Type B pancreatic cell (in vitro differentiated cells): ENCODE data around the gene NAGS. TPM values are rescaled to one million over a fixed set of nuclear protein-coding genes. Genes with fewer than 3 reads are reported as not detected.

ENCODE experiments used
- DNase-seq: peaks from one replicate; pipeline ENCODE4 v3.0.0; 2021; ENCODE audit warnings: mixed read lengths; ENCODE audit not compliant: unreplicated experiment; ENCODE audit errors: extremely low spot score
- H3K27ac Mint-ChIP-seq: 2 replicates; pipeline ENCODE4 v1.8.0; 2021; ENCODE audit warnings: mild to moderate bottlenecking, mixed read lengths
- H3K27me3 Mint-ChIP-seq: 2 replicates; pipeline ENCODE4 v1.8.0; 2021; ENCODE audit warnings: mixed read lengths
- H3K36me3 Mint-ChIP-seq: 2 replicates; pipeline ENCODE4 v1.8.0; 2021; ENCODE audit warnings: mixed read lengths
- H3K4me1 Mint-ChIP-seq: one replicate; pipeline ENCODE4 v1.8.0; 2021; ENCODE audit warnings: mixed read lengths; ENCODE audit not compliant: unreplicated experiment
- H3K4me3 Mint-ChIP-seq: 2 replicates; pipeline ENCODE4 v1.8.0; 2021; ENCODE audit warnings: mild to moderate bottlenecking, mixed read lengths
- H3K9me3 Mint-ChIP-seq: 2 replicates; pipeline ENCODE4 v1.8.0; 2021; ENCODE audit warnings: mixed read lengths
- total RNA-seq: library from RNA; stranded (reverse); gene quantifications from 2 replicates; pipeline ENCODE4 v1.2.1, GENCODE V29; 2021; ENCODE audit warnings: low replicate concordance
- TF ChIP-seq, protein P1 (sequence below): fragments of 200-600 bp; sonication (generic); conservative IDR thresholded peaks from 2 replicates; pipeline ENCODE4 v1.5.0; 2021; ENCODE audit warnings: antibody characterized with exemption, mild to moderate bottlenecking

The NAGS gene
- total RNA-seq, 1 donor from 2014 or later = 2.1 TPM

- Mint-ChIP-seq H3K36me3 (no peaks in the 10 kb centered on the region), H3K27ac (no peak overlapping the region), H3K4me3 (no peak overlapping the region), H3K27me3 (peaks cover 69% of the 10 kb centered on the region), H3K9me3 (no peaks in the 10 kb centered on the region), H3K4me1 (no peaks in the 10 kb centered on the region)
- TF ChIP-seq, protein P1, sequence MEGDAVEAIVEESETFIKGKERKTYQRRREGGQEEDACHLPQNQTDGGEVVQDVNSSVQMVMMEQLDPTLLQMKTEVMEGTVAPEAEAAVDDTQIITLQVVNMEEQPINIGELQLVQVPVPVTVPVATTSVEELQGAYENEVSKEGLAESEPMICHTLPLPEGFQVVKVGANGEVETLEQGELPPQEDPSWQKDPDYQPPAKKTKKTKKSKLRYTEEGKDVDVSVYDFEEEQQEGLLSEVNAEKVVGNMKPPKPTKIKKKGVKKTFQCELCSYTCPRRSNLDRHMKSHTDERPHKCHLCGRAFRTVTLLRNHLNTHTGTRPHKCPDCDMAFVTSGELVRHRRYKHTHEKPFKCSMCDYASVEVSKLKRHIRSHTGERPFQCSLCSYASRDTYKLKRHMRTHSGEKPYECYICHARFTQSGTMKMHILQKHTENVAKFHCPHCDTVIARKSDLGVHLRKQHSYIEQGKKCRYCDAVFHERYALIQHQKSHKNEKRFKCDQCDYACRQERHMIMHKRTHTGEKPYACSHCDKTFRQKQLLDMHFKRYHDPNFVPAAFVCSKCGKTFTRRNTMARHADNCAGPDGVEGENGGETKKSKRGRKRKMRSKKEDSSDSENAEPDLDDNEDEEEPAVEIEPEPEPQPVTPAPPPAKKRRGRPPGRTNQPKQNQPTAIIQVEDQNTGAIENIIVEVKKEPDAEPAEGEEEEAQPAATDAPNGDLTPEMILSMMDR = no peak
- DNase-seq = no peak
These were observed 18.0 kb upstream of the NAGS start for GRCh38 chr17:43986225-43986981.

GRCh38 chr17:43987131-43988021, 17.0 kb upstream of the NAGS start:
- no peak for DNase-seq
- no peaks in the 10 kb centered on the region for H3K9me3 Mint-ChIP-seq
- no peak overlapping the region for H3K27ac Mint-ChIP-seq
- H3K4me1 Mint-ChIP-seq = no peaks in the 10 kb centered on the region
- H3K4me3 Mint-ChIP-seq = no peak overlapping the region
- TF ChIP-seq, protein P1 = no peak
- H3K36me3 Mint-ChIP-seq = no peaks in the 10 kb centered on the region
- peaks cover 59% of the 10 kb centered on the region for H3K27me3 Mint-ChIP-seq

- H3K4me1 Mint-ChIP-seq = no peaks in the 10 kb centered on the region
- no peaks in the 10 kb centered on the region for H3K36me3 Mint-ChIP-seq
- no peak overlapping the region for H3K27ac Mint-ChIP-seq
- TF ChIP-seq, protein P1 = no peak
- DNase-seq = no peak
- peaks cover 50% of the 10 kb centered on the region for H3K27me3 Mint-ChIP-seq
- no peaks in the 10 kb centered on the region for H3K9me3 Mint-ChIP-seq
- no peak overlapping the region for H3K4me3 Mint-ChIP-seq
These were observed 16.1 kb upstream of the NAGS start for GRCh38 chr17:43988301-43988700.

GRCh38 chr17:43992641-43993040, 11.8 kb upstream of the NAGS start:
- TF ChIP-seq, protein P1 = no peak
- Mint-ChIP-seq H3K36me3 (no peaks in the 10 kb centered on the region), H3K4me3 (no peak overlapping the region), H3K4me1 (no peaks in the 10 kb centered on the region), H3K9me3 (no peaks in the 10 kb centered on the region), H3K27ac (no peak overlapping the region), H3K27me3 (peaks cover 26% of the 10 kb centered on the region)
- no peak for DNase-seq

DNA sequence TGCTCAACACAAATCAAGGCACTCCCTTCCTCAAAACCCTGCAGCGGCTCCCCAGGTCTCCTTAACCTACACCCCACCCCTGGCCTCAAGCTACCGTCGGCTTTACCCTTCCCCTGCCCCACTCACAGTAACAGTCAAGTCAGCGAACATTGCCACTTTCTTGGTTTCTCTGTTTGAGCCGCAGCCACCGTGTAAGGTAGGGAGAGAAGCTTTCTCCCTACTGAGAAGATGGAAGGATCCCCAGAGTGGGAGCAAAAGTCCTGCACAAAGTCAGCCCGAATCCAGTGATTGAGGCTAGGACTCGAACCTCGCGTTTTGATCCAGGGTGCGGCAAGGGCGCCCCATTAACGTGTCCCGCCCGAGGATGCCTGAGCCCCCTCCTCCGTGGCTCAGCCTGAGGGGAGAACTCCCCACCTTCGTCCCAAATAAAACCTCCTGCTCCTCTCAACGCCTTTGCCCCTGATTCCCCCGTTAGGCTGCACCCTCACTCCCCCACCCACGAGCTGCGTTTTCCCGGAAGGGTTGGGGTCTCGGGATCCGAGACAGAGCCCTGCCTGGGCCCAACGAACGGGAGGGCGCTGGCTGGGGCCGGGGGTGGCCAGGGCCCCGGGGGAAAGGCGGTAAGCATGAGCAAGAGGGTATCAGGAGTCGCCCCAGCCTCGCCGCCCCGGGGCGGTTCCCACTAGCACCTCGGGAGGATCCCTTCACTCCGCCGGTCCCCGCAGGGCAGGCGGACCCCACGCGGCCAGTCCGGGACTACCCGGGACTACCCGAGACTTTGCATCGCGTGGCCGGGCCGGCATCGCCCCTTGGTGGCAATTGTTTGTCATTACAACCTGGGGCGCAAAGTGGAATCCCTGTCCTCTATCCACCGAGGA, 9.9 kb upstream of the NAGS start:
- H3K27ac Mint-ChIP-seq = no peak overlapping the region
- H3K9me3 Mint-ChIP-seq = no peaks in the 10 kb centered on the region
- H3K4me3 Mint-ChIP-seq = peak overlapping the region; percentile 47
- no peaks in the 10 kb centered on the region for H3K36me3 Mint-ChIP-seq
- peaks cover 25% of the 10 kb centered on the region for H3K27me3 Mint-ChIP-seq
- no peaks in the 10 kb centered on the region for H3K4me1 Mint-ChIP-seq
- TF ChIP-seq, protein P1 = peak; percentile 92
- DNase-seq = peak; percentile 84
